ENCODE results near the gene MYO10.

- TF ChIP-seq ESRRG (CRISPR knock-in tag; IDR thresholded peaks at IDR 0.05) (no peak), PPARA (CRISPR knock-in tag; IDR thresholded peaks at IDR 0.05; ENCODE audit: borderline replicate concordance) (no peak), TCF4 (CRISPR knock-in tag; IDR thresholded peaks at IDR 0.05; ENCODE audit: borderline replicate concordance) (no peak), PATZ1 (CRISPR knock-in tag; IDR thresholded peaks at IDR 0.05; ENCODE audit: borderline replicate concordance) (no peak), POU6F1 (CRISPR knock-in tag; IDR thresholded peaks at IDR 0.05; ENCODE audit: borderline replicate concordance, low read depth) (no peak), CSRNP3 (CRISPR knock-in tag; IDR thresholded peaks at IDR 0.05) (no peak)
These were observed 17.0 kb downstream of the MYO10 start for GRCh38 chr5:16918891-16919671.
